ENCODE results near the gene CGNL1.

DNA sequence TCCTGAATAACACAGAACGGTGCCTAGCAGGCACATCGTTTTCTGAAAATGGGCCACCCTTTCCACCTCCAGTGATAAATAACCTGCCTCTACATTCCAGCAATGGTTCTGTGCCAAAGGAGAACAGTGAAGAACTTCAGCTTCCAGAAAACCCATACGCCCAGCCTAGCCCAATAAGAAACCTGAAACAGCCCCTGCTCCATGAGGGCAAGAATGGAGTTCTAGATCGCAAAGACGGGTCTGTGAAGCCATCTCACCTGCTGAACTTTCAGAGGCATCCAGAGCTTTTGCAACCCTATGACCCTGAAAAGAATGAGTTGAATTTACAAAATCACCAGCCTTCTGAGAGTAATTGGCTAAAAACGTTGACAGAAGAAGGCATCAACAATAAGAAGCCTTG is 61.9 kb downstream of the CGNL1 start:
- TF ChIP-seq YY1 (IDR thresholded peaks at IDR 0.05; ENCODE audit: low read depth) = no peak
- TF ChIP-seq EP300 (IDR thresholded peaks at IDR 0.05; ENCODE audit: borderline replicate concordance) = no peak
- TF ChIP-seq MAX (IDR thresholded peaks at IDR 0.05) = no peak
- TF ChIP-seq RAD21 (IDR thresholded peaks at IDR 0.05; ENCODE audit: low read depth) = no peak
- TF ChIP-seq TAF1 (IDR thresholded peaks at IDR 0.05; ENCODE audit: low read depth) = no peak
- no peak for TF ChIP-seq USF1 (IDR thresholded peaks at IDR 0.05)
- no peak for TF ChIP-seq CEBPB (IDR thresholded peaks at IDR 0.05)
- TF ChIP-seq NFIC (IDR thresholded peaks at IDR 0.05) = no peak
